ENCODE results near the gene AMELX. TPM values are rescaled to one million over a fixed set of nuclear protein-coding genes. Genes with fewer than 3 reads are reported as not detected.

AMELX gene
- polyA plus RNA-seq, 1 donor (not counting 4 experiments of a cell fraction or from before 2014, with no cell fraction given): not detected

DNA sequence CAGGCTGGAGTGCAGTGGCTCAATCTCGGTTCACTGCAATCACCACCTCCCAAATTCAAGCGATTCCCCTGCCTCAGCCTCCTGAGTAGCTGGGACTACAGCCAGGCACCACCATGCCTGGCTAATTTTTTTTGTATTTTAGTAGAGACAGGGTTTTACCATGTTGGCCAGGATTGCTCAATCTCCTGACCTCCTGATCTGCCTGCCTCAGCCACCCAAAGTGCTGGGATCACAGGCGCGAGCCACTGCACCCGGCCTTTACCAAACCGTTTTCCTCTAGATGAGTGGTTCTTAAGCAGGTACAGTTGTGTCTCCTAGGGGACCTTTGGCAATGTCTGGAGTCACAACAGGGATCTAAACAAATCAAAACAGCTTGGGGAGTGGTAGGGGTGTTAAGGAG, 11.6 kb downstream of the AMELX start:
- Histone ChIP-seq H4K20me1 (ENCODE audit: control insufficient read depth, extremely low read depth, insufficient read depth, low read length) (no peaks in the 10 kb centered on the region), H3K36me3 (ENCODE audit: control insufficient read depth in 2 of 2, extremely low read depth in 1 of 2, insufficient read depth in 2 of 2, low read length in 2 of 2) (no peaks in the 10 kb centered on the region), H3K27me3 (ENCODE audit: control insufficient read depth, extremely low read depth, insufficient read depth, low read length) (no peaks in the 10 kb centered on the region), H3K9me1 (ENCODE audit: control insufficient read depth, extremely low read depth, insufficient read depth, low read length) (no peaks in the 10 kb centered on the region), H3K4me3 (ENCODE audit: control insufficient read depth in 2 of 3, extremely low read depth in 1 of 3, insufficient read depth in 2 of 3, low read depth in 1 of 3, low read length in 3 of 3) (no peak overlapping the region), H3K4me2 (ENCODE audit: control insufficient read depth, extremely low read depth, insufficient read depth, low read depth, low read length) (no peak overlapping the region), H2AFZ (ENCODE audit: control insufficient read depth, low read length) (no peak overlapping the region), H3K27ac (ENCODE audit: control insufficient read depth, insufficient read depth, low read length) (no peak overlapping the region), H3K9me3 (ENCODE audit: control insufficient read depth, low read depth, low read length) (no peaks in the 10 kb centered on the region), H3K79me2 (ENCODE audit: control insufficient read depth, insufficient read depth, low read length) (no peaks in the 10 kb centered on the region), H3K4me1 (ENCODE audit: control insufficient read depth, extremely low read depth, insufficient read depth, low read length) (no peaks in the 10 kb centered on the region), H3K9ac (ENCODE audit: control insufficient read depth, extremely low read depth, insufficient read depth, low read length) (no peak overlapping the region)
- dilution Hi-C loops (cut with MboI; ENCODE audit: extremely low pct_ligation_motif_present, low sequenced_read_pairs): no loop called here
- TF ChIP-seq, protein P1, sequence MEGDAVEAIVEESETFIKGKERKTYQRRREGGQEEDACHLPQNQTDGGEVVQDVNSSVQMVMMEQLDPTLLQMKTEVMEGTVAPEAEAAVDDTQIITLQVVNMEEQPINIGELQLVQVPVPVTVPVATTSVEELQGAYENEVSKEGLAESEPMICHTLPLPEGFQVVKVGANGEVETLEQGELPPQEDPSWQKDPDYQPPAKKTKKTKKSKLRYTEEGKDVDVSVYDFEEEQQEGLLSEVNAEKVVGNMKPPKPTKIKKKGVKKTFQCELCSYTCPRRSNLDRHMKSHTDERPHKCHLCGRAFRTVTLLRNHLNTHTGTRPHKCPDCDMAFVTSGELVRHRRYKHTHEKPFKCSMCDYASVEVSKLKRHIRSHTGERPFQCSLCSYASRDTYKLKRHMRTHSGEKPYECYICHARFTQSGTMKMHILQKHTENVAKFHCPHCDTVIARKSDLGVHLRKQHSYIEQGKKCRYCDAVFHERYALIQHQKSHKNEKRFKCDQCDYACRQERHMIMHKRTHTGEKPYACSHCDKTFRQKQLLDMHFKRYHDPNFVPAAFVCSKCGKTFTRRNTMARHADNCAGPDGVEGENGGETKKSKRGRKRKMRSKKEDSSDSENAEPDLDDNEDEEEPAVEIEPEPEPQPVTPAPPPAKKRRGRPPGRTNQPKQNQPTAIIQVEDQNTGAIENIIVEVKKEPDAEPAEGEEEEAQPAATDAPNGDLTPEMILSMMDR (optimal IDR thresholded peaks at IDR 0.05 in 1 of 3, IDR thresholded peaks at IDR 0.05 in 1 of 3, conservative IDR thresholded peaks at IDR 0.05 in 1 of 3; ENCODE audit: extremely low read depth in 1 of 3, insufficient read depth in 2 of 3, low read length in 3 of 3): no peak
- TF ChIP-seq EZH2 (IDR thresholded peaks at IDR 0.05; ENCODE audit: low read length): no peak
- DNase-seq (ENCODE audit: low read depth, low spot score) (no peak), FAIRE-seq (no peak)

DNA sequence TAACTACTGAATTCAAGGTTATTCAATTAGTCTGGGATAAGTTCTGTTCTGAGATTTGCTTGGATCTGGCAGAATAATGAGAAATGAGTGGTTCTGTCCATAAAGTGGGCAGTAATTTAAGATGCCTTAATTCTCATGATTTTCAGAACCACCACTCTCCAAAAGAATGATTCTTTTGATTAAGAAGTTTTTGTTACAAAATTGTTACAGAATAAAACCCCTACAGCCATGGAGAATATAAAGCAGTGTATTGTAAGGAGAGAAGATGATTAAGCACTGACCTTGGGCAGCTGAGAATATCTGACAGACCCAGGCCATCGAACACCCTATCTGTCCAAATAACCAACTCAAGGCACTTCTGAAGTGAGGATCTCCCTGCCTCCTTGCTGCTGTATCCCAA, 12.4 kb downstream of the AMELX start:
- dilution Hi-C loops (cut with MboI; ENCODE audit: extremely low pct_ligation_motif_present, low sequenced_read_pairs): no loop called here
- no peak overlapping the region for H3K4me2 ChIP-seq (ENCODE audit: control insufficient read depth, extremely low read depth, insufficient read depth, low read depth, low read length)
- no peak overlapping the region for H3K27ac ChIP-seq (ENCODE audit: control insufficient read depth, insufficient read depth, low read length)
- H3K4me3 ChIP-seq (ENCODE audit: control insufficient read depth in 2 of 3, extremely low read depth in 1 of 3, insufficient read depth in 2 of 3, low read depth in 1 of 3, low read length in 3 of 3): no peak overlapping the region
- H3K27me3 ChIP-seq (ENCODE audit: control insufficient read depth, extremely low read depth, insufficient read depth, low read length): peaks cover 2% of the 10 kb centered on the region
- DNase-seq (ENCODE audit: low read depth, low spot score): no peak
- FAIRE-seq: no peak
- H4K20me1 ChIP-seq (ENCODE audit: control insufficient read depth, extremely low read depth, insufficient read depth, low read length): no peaks in the 10 kb centered on the region
- no peaks in the 10 kb centered on the region for H3K9me3 ChIP-seq (ENCODE audit: control insufficient read depth, low read depth, low read length)
- no peak overlapping the region for H2AFZ ChIP-seq (ENCODE audit: control insufficient read depth, low read length)
- H3K36me3 ChIP-seq (ENCODE audit: control insufficient read depth in 2 of 2, extremely low read depth in 1 of 2, insufficient read depth in 2 of 2, low read length in 2 of 2): no peaks in the 10 kb centered on the region
- no peaks in the 10 kb centered on the region for H3K79me2 ChIP-seq (ENCODE audit: control insufficient read depth, insufficient read depth, low read length)
- H3K9ac ChIP-seq (ENCODE audit: control insufficient read depth, extremely low read depth, insufficient read depth, low read length): no peak overlapping the region
- TF ChIP-seq, protein P1 (optimal IDR thresholded peaks at IDR 0.05 in 1 of 3, IDR thresholded peaks at IDR 0.05 in 1 of 3, conservative IDR thresholded peaks at IDR 0.05 in 1 of 3; ENCODE audit: extremely low read depth in 1 of 3, insufficient read depth in 2 of 3, low read length in 3 of 3): no peak
- no peak for TF ChIP-seq EZH2 (IDR thresholded peaks at IDR 0.05; ENCODE audit: low read length)
- no peaks in the 10 kb centered on the region for H3K9me1 ChIP-seq (ENCODE audit: control insufficient read depth, extremely low read depth, insufficient read depth, low read length)
- no peaks in the 10 kb centered on the region for H3K4me1 ChIP-seq (ENCODE audit: control insufficient read depth, extremely low read depth, insufficient read depth, low read length)
